Measurements from ENCODE around the gene GNG7. TPM values are rescaled to one million over a fixed set of nuclear protein-coding genes. Genes with fewer than 3 reads are reported as not detected.

The GNG7 gene
- total RNA-seq, 1 experiment from 2014 or later: 0.87 TPM

GRCh38 chr19:2628597-2628996 is 73.9 kb downstream of the GNG7 start:
- H3K27me3 Mint-ChIP-seq (ENCODE audit: unreplicated experiment): no peaks in the 10 kb centered on the region
- no peak overlapping the region for H3K27ac Mint-ChIP-seq (ENCODE audit: unreplicated experiment)
- no peak overlapping the region for H3K4me3 Mint-ChIP-seq (ENCODE audit: low read depth, unreplicated experiment)
- H3K4me1 Mint-ChIP-seq (ENCODE audit: low read depth, unreplicated experiment): peaks cover 21% of the 10 kb centered on the region
- no peak for TF ChIP-seq CTCF (IDR thresholded peaks at IDR 0.05; ENCODE audit: unreplicated experiment)
- H3K9me3 Mint-ChIP-seq (ENCODE audit: low read depth, unreplicated experiment): no peaks in the 10 kb centered on the region
- no peak for DNase-seq
- intact Hi-C loops (cut with micrococcal nuclease; ENCODE audit: unreplicated experiment): no loop called here
- no TSS peak for BruUV-seq (replicated peaks)
- peaks cover 5% of the 10 kb centered on the region for H3K36me3 Mint-ChIP-seq (ENCODE audit: insufficient read depth, unreplicated experiment)
- CTCF ChIA-PET: no interaction called here

- Mint-ChIP-seq H3K9me3 (ENCODE audit: low read depth, unreplicated experiment) (no peaks in the 10 kb centered on the region), H3K4me3 (ENCODE audit: low read depth, unreplicated experiment) (peak overlapping the region; percentile 52), H3K27me3 (ENCODE audit: unreplicated experiment) (no peaks in the 10 kb centered on the region), H3K27ac (ENCODE audit: unreplicated experiment) (peak overlapping the region; percentile 61), H3K36me3 (ENCODE audit: insufficient read depth, unreplicated experiment) (peaks cover 5% of the 10 kb centered on the region), H3K4me1 (ENCODE audit: low read depth, unreplicated experiment) (peaks cover 21% of the 10 kb centered on the region)
- no TSS peak for BruUV-seq (replicated peaks)
- CTCF ChIA-PET: interaction anchor here (0.8 to 0.9 kb wide), 3 partner anchors 9 to 17 kb away, joined by 3 read pairs; no protein-coding TSS in a partner anchor
- intact Hi-C loops (cut with micrococcal nuclease; ENCODE audit: unreplicated experiment): no loop called here
- no peak for TF ChIP-seq CTCF (IDR thresholded peaks at IDR 0.05; ENCODE audit: unreplicated experiment)
- no peak for DNase-seq
Observed at GRCh38 chr19:2627855-2628254, 74.6 kb downstream of the GNG7 start.

GRCh38 chr19:2627319-2627829 is 75.1 kb downstream of the GNG7 start:
- no TSS peak for BruUV-seq (replicated peaks)

GRCh38 chr19:2625434-2625833 is 77.1 kb downstream of the GNG7 start:
- intact Hi-C loops (cut with micrococcal nuclease; ENCODE audit: unreplicated experiment): no loop called here
- no TSS peak for BruUV-seq (replicated peaks)
- no peak overlapping the region for H3K27ac Mint-ChIP-seq (ENCODE audit: unreplicated experiment)

More at GRCh38 chr19:2627319-2627829, 75.1 kb downstream of the GNG7 start:
- no peak for TF ChIP-seq CTCF (IDR thresholded peaks at IDR 0.05; ENCODE audit: unreplicated experiment)
- CTCF ChIA-PET: interaction anchor here (0.8 to 1.3 kb wide), 4 partner anchors 9 to 17 kb away, joined by 3 to 10 read pairs (median 3); no protein-coding TSS in a partner anchor
- H3K4me3 Mint-ChIP-seq (ENCODE audit: low read depth, unreplicated experiment): peak overlapping the region; percentile 52
- no peaks in the 10 kb centered on the region for H3K9me3 Mint-ChIP-seq (ENCODE audit: low read depth, unreplicated experiment)
- intact Hi-C loops (cut with micrococcal nuclease; ENCODE audit: unreplicated experiment): no loop called here
- peak; percentile 69 for DNase-seq
- H3K27me3 Mint-ChIP-seq (ENCODE audit: unreplicated experiment): no peaks in the 10 kb centered on the region
- peak overlapping the region; percentile 61 for H3K27ac Mint-ChIP-seq (ENCODE audit: unreplicated experiment)
- peaks cover 5% of the 10 kb centered on the region for H3K36me3 Mint-ChIP-seq (ENCODE audit: insufficient read depth, unreplicated experiment)
- peaks cover 21% of the 10 kb centered on the region for H3K4me1 Mint-ChIP-seq (ENCODE audit: low read depth, unreplicated experiment)

More at GRCh38 chr19:2625434-2625833, 77.1 kb downstream of the GNG7 start:
- Mint-ChIP-seq H3K4me1 (ENCODE audit: low read depth, unreplicated experiment) (peaks cover 21% of the 10 kb centered on the region), H3K4me3 (ENCODE audit: low read depth, unreplicated experiment) (no peak overlapping the region), H3K36me3 (ENCODE audit: insufficient read depth, unreplicated experiment) (peaks cover 5% of the 10 kb centered on the region), H3K27me3 (ENCODE audit: unreplicated experiment) (no peaks in the 10 kb centered on the region), H3K9me3 (ENCODE audit: low read depth, unreplicated experiment) (no peaks in the 10 kb centered on the region)
- TF ChIP-seq CTCF (IDR thresholded peaks at IDR 0.05; ENCODE audit: unreplicated experiment): no peak
- CTCF ChIA-PET: interaction anchor here (0.6 kb wide), 1 partner anchor 12 kb away, joined by 4 read pairs; no protein-coding TSS in a partner anchor
- DNase-seq: peak; percentile 28

Data from Calu3 (cell line).